Body of pancreas (tissue), 4 donors: ENCODE results near the gene VIT. TPM values are rescaled to one million over a fixed set of nuclear protein-coding genes. Genes with fewer than 3 reads are reported as not detected.

Source experiments
- ATAC-seq: fragments of 150-250 bp; one replicate; pipeline ENCODE4 v1.9.1; 2016
- DNase-seq, 4 donors: peaks; one replicate each; pipeline ENCODE4 v3.0.0-alpha.2; 2019
- H3K27ac ChIP-seq, 4 donors: fragments of 200-600 bp; sonication (generic); 1 replicate in 3 of 4; 2 replicates in 1 of 4; pipeline versions ENCODE4 v1.5.1 to v1.6.1; 2016 to 2019; ENCODE audit warnings: mild to moderate bottlenecking in 1 of 4, mixed read lengths in 1 of 4, moderate library complexity in 1 of 4
- H3K27me3 ChIP-seq, 2 donors: fragments of 200-600 bp; sonication (generic); one replicate each; pipeline ENCODE4 v1.6.0; 2016; ENCODE audit warnings: mild to moderate bottlenecking in 1 of 2
- H3K36me3 ChIP-seq, 2 donors: fragments of 200-600 bp; sonication (generic); replicated peaks in 1 of 2; 2 replicates each; pipeline ENCODE4 v1.5.1; 2016; ENCODE audit warnings: low read depth in 2 of 2; ENCODE audit not compliant: insufficient read depth in 1 of 2
- H3K4me1 ChIP-seq: fragments of 200-600 bp; sonication (generic); one replicate; pipeline ENCODE4 v1.6.0; 2016
- H3K4me3 ChIP-seq, 2 donors: fragments of 200-600 bp; sonication (generic); 1 replicate in 1 of 2; 2 replicates in 1 of 2; pipeline ENCODE4 v1.5.1; 2016 to 2019
- H3K9me3 ChIP-seq, 3 donors: fragments of 200-600 bp; sonication (generic); 1 replicate in 2 of 3; 2 replicates in 1 of 3; pipeline ENCODE4 v1.5.1; 2016
- POLR2A ChIP-seq, 3 donors: fragments of 450-650 bp; IDR thresholded peaks; one replicate each; pipeline ENCODE4 v1.6.1; 2016; ENCODE audit warnings: antibody characterized with exemption in 3 of 3, mild to moderate bottlenecking in 2 of 3
- WGBS, 2 donors: methylation state at CpG; one replicate each; pipeline ENCODE4 v1.1.5; 2017; 5-methylcytosine and 5-hydroxymethylcytosine counted together
- intact Hi-C: fragments of 100-400 bp; cut with DNase I; formaldehyde crosslinking; loops from one replicate; pipeline ENCODE4 v1.15.1; 2023
- total RNA-seq, 2 donors: library from RNA; depleted of rRNA; stranded (reverse); fragments of >200 nt; gene quantifications; one replicate each; pipeline ENCODE4 v1.1.0, GENCODE V29; 2016
- TF ChIP-seq, protein P1 (sequence below), 7 experiments: fragments of 450-650 bp in 4 of 7; fragments of 200-600 bp in 3 of 7; sonication (generic) in 3 of 7; IDR thresholded peaks; one replicate each; pipeline ENCODE4 v1.5.1; 2016 to 2019; ENCODE audit warnings: antibody characterized with exemption in 7 of 7

The VIT gene
- total RNA-seq, 2 donors from 2014 or later = 0.99 to 2.6 TPM

DNA sequence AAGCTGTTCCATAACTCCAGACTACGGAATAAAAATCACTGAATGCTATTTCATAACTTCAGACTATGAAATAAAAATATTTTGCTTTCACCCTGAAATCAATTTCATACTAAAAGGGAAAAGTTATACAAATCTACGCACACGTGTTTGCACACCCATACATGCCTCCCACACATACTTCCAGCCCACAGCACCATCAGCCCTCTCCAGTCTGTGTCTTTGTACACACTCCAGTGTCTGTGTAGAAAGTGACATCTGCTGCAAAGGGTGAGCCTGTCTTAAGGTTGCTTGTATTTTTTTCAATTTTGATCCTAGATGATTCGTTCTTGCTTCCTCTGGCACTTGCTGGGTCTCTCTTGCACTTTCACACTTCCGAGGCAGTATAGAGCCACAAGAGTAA lies 53.6 kb downstream of the VIT start:
- intact Hi-C loops = no loop called here

DNA sequence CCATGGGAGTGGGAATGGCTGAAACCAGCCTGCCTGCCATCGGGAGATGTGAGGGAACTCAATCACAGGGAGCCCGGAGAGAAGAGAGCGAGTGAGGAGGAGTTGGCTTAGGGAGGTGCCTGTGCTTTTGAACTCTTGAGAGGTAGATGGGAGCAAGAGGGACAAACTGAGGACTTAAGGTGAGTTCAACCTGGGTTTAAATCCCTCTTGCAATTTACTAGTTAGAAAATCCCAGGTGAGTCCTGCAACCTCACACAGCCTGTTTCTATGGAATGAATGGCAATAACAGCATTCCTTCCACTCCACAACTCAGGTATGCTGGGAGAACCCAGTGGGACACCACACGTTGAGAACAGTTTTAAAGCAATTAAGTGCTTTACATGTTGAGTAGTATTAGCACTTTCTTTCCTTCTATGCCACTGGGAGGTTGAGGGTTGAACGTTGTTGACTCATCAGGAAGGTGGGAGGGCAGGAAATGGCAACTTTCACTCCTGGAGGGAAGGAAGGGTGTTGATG lies 57.3 kb downstream of the VIT start:
- DNase-seq (no peak), ATAC-seq (no peak)
- no peak for TF ChIP-seq POLR2A (IDR thresholded peaks at IDR 0.05)
- TF ChIP-seq, protein P1, sequence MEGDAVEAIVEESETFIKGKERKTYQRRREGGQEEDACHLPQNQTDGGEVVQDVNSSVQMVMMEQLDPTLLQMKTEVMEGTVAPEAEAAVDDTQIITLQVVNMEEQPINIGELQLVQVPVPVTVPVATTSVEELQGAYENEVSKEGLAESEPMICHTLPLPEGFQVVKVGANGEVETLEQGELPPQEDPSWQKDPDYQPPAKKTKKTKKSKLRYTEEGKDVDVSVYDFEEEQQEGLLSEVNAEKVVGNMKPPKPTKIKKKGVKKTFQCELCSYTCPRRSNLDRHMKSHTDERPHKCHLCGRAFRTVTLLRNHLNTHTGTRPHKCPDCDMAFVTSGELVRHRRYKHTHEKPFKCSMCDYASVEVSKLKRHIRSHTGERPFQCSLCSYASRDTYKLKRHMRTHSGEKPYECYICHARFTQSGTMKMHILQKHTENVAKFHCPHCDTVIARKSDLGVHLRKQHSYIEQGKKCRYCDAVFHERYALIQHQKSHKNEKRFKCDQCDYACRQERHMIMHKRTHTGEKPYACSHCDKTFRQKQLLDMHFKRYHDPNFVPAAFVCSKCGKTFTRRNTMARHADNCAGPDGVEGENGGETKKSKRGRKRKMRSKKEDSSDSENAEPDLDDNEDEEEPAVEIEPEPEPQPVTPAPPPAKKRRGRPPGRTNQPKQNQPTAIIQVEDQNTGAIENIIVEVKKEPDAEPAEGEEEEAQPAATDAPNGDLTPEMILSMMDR (IDR thresholded peaks at IDR 0.05) = no peak
- intact Hi-C loops = no loop called here
- no peaks in the 10 kb centered on the region for H3K4me1 ChIP-seq
- H3K9me3 ChIP-seq = no peaks in the 10 kb centered on the region
- H3K36me3 ChIP-seq = no peaks in the 10 kb centered on the region
- H3K27ac ChIP-seq = no peak overlapping the region
- no peak overlapping the region for H3K4me3 ChIP-seq
- H3K27me3 ChIP-seq = no peaks in the 10 kb centered on the region
- 25 to 28% methylated on average over 5 of the region's 5 CpGs for WGBS, 2 donors

More for the DNA sequence above, 53.6 kb downstream of the VIT start:
- no peaks in the 10 kb centered on the region for H3K4me1 ChIP-seq
- no peak for DNase-seq
- H3K27ac ChIP-seq = no peak overlapping the region
- TF ChIP-seq, protein P1 (IDR thresholded peaks at IDR 0.05) = no peak
- TF ChIP-seq POLR2A (IDR thresholded peaks at IDR 0.05) = no peak
- ATAC-seq = no peak
- no peaks in the 10 kb centered on the region for H3K36me3 ChIP-seq
- 52 to 63% methylated on average over 5 of the region's 5 CpGs for WGBS, 2 donors
- H3K4me3 ChIP-seq = no peak overlapping the region
- no peaks in the 10 kb centered on the region for H3K9me3 ChIP-seq
- no peaks in the 10 kb centered on the region for H3K27me3 ChIP-seq

DNA sequence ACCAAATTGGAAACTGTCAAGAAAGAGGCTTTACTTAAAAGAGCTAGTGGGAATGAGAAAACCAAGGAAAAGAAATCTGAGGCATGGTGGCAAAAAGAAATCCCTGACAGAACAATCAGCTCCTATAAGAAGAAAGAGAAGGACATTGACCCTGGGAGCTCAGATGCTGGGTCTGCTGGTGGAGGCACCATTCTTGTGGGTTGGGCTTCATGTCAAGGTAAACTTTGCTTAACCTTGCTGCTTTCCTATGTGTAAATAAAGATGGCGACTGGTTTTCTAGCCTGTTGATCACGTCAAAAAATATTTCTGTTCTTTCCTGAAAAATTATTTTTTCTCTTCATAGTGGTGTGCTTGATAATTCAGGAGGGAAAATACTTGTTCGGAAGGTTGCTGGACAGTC lies 58.1 kb downstream of the VIT start:
- H3K9me3 ChIP-seq = no peaks in the 10 kb centered on the region
- H3K36me3 ChIP-seq = no peaks in the 10 kb centered on the region
- no peak overlapping the region for H3K27ac ChIP-seq
- TF ChIP-seq, protein P1 (IDR thresholded peaks at IDR 0.05) = no peak
- TF ChIP-seq POLR2A (IDR thresholded peaks at IDR 0.05) = no peak
- no peak overlapping the region for H3K4me3 ChIP-seq
- no peaks in the 10 kb centered on the region for H3K4me1 ChIP-seq
- ATAC-seq (no peak), DNase-seq (no peak)
- 50 to 53% methylated on average over 3 of the region's 3 CpGs for WGBS, 2 donors
- no peaks in the 10 kb centered on the region for H3K27me3 ChIP-seq
- intact Hi-C loops = no loop called here

DNA sequence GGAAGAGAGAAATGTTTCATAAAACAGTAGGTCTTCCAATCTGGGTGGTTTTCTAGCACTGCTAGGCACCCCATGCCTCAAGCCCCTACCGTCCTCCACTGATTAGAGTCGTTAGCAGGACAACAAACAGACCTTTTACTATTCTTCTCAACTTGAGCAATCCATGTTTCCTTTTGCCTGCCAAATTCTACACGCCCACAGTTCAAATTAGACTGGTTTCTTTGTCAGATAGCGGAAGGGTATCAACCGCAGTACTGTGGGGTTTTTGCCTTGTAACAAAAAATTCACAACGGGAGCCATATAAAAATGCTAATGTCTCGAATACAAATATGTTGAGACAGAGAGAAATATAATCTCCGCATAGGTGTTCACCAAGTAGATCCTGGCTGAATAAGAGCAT lies 59.9 kb downstream of the VIT start:
- H3K27ac ChIP-seq = no peak overlapping the region
- ATAC-seq = no peak
- H3K36me3 ChIP-seq = no peaks in the 10 kb centered on the region
- intact Hi-C loops = no loop called here
- no peaks in the 10 kb centered on the region for H3K27me3 ChIP-seq
- no peaks in the 10 kb centered on the region for H3K4me1 ChIP-seq
- no peak for TF ChIP-seq POLR2A (IDR thresholded peaks at IDR 0.05)
- TF ChIP-seq, protein P1 (IDR thresholded peaks at IDR 0.05) = no peak
- no peaks in the 10 kb centered on the region for H3K9me3 ChIP-seq
- 71 to 74% methylated on average over 8 of the region's 8 CpGs for WGBS, 2 donors
- no peak overlapping the region for H3K4me3 ChIP-seq
- no peak for DNase-seq

DNA sequence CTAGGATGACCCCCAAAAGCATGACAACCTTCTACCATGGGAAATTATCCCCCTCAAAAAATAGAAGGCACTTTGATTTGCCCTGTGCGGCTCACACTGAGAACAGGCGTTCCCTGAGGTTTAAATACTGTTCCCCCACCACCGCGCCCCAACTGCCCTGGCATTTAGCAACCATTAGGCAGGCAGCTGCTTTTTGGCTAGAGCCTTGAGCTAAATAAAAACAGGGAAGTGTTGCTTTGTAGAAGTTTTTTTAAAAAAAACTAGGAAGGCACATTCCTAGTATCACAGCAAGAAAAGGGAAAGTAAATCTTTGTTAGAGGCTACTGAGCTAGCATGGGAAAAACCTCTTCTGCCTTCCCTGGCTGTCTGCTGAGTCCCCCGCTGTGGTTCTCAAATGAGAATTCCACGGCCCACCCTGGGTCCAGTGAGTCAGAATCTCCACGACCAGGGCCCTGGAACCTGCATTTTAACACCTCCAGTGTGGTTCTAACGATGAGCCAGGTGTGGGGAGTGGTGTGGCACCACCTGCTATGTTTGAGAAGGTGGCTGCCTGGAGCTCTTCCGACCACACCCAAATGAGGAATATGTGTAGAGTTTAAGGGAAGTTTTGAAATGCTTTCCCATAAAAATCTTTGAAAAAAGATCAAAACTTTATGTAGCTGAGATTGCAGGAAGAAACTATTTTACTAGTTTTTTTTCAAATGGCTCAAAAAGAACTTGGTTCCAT lies 66.4 kb downstream of the VIT start:
- Histone ChIP-seq H3K4me1 (no peaks in the 10 kb centered on the region), H3K27me3 (no peaks in the 10 kb centered on the region), H3K9me3 (no peaks in the 10 kb centered on the region), H3K27ac (no peak overlapping the region), H3K4me3 (no peak overlapping the region), H3K36me3 (no peaks in the 10 kb centered on the region)
- no peak for TF ChIP-seq POLR2A (IDR thresholded peaks at IDR 0.05)
- TF ChIP-seq, protein P1 (IDR thresholded peaks at IDR 0.05) = no peak
- DNase-seq = no peak
- no peak for ATAC-seq
- WGBS, 2 donors = 59 to 60% methylated on average over 9 of the region's 9 CpGs
- intact Hi-C loops = no loop called here
